HepG2 (cell line): ENCODE results near the gene ZC3H8. TPM values are rescaled to one million over a fixed set of nuclear protein-coding genes. Genes with fewer than 3 reads are reported as not detected.

Experiments
- ARNTL ChIP-seq: sonication (generic); formaldehyde crosslinking; IDR thresholded peaks from 2 replicates; pipeline ENCODE4 v1.4.0; 2020; ENCODE audit warnings: mild to moderate bottlenecking, missing genetic modification reagents
- SP5 ChIP-seq: IDR thresholded peaks from 2 replicates; pipeline ENCODE4 v1.6.1; 2016; ENCODE audit warnings: low read depth, borderline replicate concordance
- STAT5B ChIP-seq: sonication (generic); formaldehyde crosslinking; IDR thresholded peaks from 2 replicates; pipeline ENCODE4 v1.4.0; 2020; ENCODE audit warnings: missing genetic modification reagents
- ZFP41 ChIP-seq: sonication (generic); formaldehyde crosslinking; IDR thresholded peaks from 2 replicates; pipeline ENCODE4 v1.4.0; 2020; ENCODE audit warnings: mild to moderate bottlenecking, missing genetic modification reagents, borderline replicate concordance
- ZNF703 ChIP-seq: sonication (generic); formaldehyde crosslinking; IDR thresholded peaks from 2 replicates; pipeline ENCODE4 v1.5.1; 2020; ENCODE audit warnings: missing genetic modification reagents, mild to moderate bottlenecking, moderate library complexity, borderline replicate concordance
- ZNF747 ChIP-seq: sonication (generic); formaldehyde crosslinking; IDR thresholded peaks from 2 replicates; pipeline ENCODE4 v1.8.1; 2023; ENCODE audit warnings: missing genetic modification reagents, mild to moderate bottlenecking, borderline replicate concordance
- polyA plus RNA-seq, 8 experiments: library from polyadenylated mRNA; depleted of rRNA in 3 of 8; stranded (reverse) in 7 of 8; unstranded in 1 of 8; fragments of >200 nt; fragmentation: Illumina TruSeq in 4 of 8; extraction: Trizol in 4 of 8; gene quantifications; 2 replicates each; pipeline versions ENCODE4 v1.2.1 to v1.2.3, GENCODE V29; 2011 to 2016; ENCODE audit warnings: low read depth in 4 of 8, missing spikeins in 1 of 8, mixed read lengths in 1 of 8; ENCODE audit not compliant: insufficient read depth in 1 of 8
- total RNA-seq, 5 experiments: library from RNA; depleted of rRNA; stranded (reverse); fragments of >200 nt; fragmentation: Illumina TruSeq; extraction: Trizol; gene quantifications; 2 replicates each; pipeline ENCODE4 v1.2.3, GENCODE V29; 2016; ENCODE audit warnings: low read depth in 1 of 5
- TF ChIP-seq, protein P1 (sequence below): sonication (generic); formaldehyde crosslinking; IDR thresholded peaks from 2 replicates; pipeline ENCODE4 v1.4.0; 2020; ENCODE audit warnings: mild to moderate bottlenecking, missing genetic modification reagents
- TF ChIP-seq, protein P2 (sequence below): sonication (generic); formaldehyde crosslinking; conservative IDR thresholded peaks from 2 replicates; pipeline ENCODE4 v1.8.1; 2023; ENCODE audit warnings: missing genetic modification reagents
- TF ChIP-seq, protein P3 (sequence below): sonication (generic); formaldehyde crosslinking; IDR thresholded peaks from 2 replicates; pipeline ENCODE4 v1.4.0; 2020; ENCODE audit warnings: mild to moderate bottlenecking, missing genetic modification reagents

The ZC3H8 gene
- total and polyA plus RNA-seq, 2 of the 13 experiments (the other 11 are each of a cell fraction or from before 2014, with no cell fraction given), result 4.5 to 17.0 TPM

DNA sequence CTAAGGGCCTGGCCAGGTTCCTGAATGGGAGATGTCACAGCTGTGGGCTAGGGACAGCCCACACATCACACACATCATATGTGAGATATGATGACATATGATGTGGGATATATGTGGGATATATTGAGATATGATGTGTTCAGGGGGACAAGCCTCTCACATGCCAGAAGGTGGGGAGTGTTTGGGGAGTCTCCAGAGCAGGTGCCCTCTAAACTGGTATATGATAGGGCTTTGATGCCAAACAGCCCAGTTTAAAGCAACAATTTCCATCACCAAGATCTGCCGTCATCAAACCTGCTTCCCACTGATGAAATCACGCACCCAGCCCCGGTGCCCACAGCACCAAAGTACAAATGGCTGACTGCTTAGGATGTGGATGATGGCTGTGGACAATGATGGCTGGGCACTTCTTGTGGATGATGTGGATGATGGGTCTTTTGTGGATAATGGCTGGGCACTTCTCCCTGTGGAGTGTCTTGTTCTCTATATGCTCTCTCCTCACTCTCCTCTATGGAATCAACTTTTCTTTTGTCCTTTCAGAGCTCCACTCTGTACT lies 65.8 kb downstream of the ZC3H8 start (continued):
- TF ChIP-seq ZFP41 (CRISPR knock-in tag), result no peak
- no peak for TF ChIP-seq ZNF703
- TF ChIP-seq SP5 (CRISPR knock-in tag), result no peak
- no peak for TF ChIP-seq ZNF747 (CRISPR knock-in tag)
- TF ChIP-seq, protein P1, sequence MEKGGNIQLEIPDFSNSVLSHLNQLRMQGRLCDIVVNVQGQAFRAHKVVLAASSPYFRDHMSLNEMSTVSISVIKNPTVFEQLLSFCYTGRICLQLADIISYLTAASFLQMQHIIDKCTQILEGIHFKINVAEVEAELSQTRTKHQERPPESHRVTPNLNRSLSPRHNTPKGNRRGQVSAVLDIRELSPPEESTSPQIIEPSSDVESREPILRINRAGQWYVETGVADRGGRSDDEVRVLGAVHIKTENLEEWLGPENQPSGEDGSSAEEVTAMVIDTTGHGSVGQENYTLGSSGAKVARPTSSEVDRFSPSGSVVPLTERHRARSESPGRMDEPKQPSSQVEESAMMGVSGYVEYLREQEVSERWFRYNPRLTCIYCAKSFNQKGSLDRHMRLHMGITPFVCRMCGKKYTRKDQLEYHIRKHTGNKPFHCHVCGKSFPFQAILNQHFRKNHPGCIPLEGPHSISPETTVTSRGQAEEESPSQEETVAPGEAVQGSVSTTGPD (CRISPR knock-in tag), result no peak
- TF ChIP-seq STAT5B (CRISPR knock-in tag), result no peak
- TF ChIP-seq ARNTL, result no peak
- TF ChIP-seq, protein P2, sequence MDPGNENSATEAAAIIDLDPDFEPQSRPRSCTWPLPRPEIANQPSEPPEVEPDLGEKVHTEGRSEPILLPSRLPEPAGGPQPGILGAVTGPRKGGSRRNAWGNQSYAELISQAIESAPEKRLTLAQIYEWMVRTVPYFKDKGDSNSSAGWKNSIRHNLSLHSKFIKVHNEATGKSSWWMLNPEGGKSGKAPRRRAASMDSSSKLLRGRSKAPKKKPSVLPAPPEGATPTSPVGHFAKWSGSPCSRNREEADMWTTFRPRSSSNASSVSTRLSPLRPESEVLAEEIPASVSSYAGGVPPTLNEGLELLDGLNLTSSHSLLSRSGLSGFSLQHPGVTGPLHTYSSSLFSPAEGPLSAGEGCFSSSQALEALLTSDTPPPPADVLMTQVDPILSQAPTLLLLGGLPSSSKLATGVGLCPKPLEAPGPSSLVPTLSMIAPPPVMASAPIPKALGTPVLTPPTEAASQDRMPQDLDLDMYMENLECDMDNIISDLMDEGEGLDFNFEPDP, result no peak
- TF ChIP-seq, protein P3, sequence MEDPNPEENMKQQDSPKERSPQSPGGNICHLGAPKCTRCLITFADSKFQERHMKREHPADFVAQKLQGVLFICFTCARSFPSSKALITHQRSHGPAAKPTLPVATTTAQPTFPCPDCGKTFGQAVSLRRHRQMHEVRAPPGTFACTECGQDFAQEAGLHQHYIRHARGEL (CRISPR knock-in tag), result no peak
